Measurements from ENCODE around the gene RAPGEF3. TPM values are rescaled to one million over a fixed set of nuclear protein-coding genes. Genes with fewer than 3 reads are reported as not detected.

RAPGEF3 gene, protein sequence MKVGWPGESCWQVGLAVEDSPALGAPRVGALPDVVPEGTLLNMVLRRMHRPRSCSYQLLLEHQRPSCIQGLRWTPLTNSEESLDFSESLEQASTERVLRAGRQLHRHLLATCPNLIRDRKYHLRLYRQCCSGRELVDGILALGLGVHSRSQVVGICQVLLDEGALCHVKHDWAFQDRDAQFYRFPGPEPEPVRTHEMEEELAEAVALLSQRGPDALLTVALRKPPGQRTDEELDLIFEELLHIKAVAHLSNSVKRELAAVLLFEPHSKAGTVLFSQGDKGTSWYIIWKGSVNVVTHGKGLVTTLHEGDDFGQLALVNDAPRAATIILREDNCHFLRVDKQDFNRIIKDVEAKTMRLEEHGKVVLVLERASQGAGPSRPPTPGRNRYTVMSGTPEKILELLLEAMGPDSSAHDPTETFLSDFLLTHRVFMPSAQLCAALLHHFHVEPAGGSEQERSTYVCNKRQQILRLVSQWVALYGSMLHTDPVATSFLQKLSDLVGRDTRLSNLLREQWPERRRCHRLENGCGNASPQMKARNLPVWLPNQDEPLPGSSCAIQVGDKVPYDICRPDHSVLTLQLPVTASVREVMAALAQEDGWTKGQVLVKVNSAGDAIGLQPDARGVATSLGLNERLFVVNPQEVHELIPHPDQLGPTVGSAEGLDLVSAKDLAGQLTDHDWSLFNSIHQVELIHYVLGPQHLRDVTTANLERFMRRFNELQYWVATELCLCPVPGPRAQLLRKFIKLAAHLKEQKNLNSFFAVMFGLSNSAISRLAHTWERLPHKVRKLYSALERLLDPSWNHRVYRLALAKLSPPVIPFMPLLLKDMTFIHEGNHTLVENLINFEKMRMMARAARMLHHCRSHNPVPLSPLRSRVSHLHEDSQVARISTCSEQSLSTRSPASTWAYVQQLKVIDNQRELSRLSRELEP
- total RNA-seq = 10 to 100 TPM; 17.0 to 27.0 (median 22.3) TPM

DNA sequence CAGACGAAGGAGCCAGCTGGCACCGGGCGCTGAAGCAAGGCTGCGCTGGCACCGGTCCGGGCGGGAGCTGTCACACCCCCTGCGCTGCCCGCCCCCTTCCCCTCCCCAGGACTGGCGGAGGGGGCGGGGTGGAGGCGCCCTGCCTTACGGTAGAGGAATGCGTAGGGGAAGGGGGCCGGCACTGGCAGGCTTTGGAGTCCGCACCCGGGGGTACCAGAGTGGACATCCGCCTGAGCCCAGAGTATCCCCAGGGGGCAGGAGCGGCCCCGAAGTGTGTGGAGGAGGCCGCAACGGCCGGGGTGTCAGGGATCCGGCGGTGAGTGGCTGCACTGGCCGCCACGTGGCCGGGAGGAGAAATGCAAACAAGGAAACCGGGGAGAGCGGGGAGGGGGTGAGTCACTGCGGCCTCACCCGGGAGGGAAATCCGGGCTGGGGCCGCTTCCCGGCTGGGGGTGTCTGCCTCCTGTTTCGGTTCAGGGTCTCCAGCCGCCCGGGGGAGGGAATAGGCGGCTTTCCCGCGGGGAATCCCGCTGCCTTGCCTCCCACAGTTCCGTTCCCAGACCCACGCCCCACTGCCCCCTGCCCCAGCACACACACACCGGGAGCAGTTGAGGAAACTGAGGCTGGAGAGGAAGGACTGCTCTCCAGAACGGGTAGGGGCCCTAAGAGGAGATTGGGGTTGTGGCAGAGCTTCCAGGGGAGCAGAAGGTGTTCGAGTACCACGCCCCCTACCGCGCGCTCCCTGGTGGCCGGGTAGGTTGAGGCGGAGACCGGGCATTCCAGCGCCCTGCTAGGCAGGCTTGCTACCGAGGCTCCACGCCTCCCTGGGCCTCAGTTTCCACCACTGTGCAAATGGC is at the start of gene RAPGEF3:
RAPGEF3 (minus strand) TSS at position 47 of the 857 bp plus-strand sequence. CDS start 324 bp downstream, outside the sequence.
- no peaks in the 10 kb centered on the region for H3K9me3 ChIP-seq
- no peaks in the 10 kb centered on the region for H3K36me3 ChIP-seq
- in situ Hi-C loops (cut with MboI; ENCODE audit: low sequenced_read_pairs in 4 of 4) = no loop called here
- H3K4me3 ChIP-seq = peak within 1 kb of the TSS; percentile 62 to 91 (median 72)
- DNase-seq (peak; percentile 66 to 73), ATAC-seq (peak; percentile 89)
- no peaks in the 10 kb centered on the region for H3K27me3 ChIP-seq
- H3K27ac ChIP-seq = peak within 1 kb of the TSS; percentile 50 to 90 (median 78)
- peaks cover 16 to 21% of the 10 kb centered on the region in 2 donors for H3K4me1 ChIP-seq
- intact Hi-C loops (cut with DNase I; ENCODE audit: low total_unique reads) = loop anchor here (2.0 to 5.0 kb wide), 2 partner anchors 16 to 42 kb away; no protein-coding TSS in a partner anchor
- TF ChIP-seq POLR2A (IDR thresholded peaks at IDR 0.05) = peak; percentile 7 to 19
- TF ChIP-seq, protein P1, sequence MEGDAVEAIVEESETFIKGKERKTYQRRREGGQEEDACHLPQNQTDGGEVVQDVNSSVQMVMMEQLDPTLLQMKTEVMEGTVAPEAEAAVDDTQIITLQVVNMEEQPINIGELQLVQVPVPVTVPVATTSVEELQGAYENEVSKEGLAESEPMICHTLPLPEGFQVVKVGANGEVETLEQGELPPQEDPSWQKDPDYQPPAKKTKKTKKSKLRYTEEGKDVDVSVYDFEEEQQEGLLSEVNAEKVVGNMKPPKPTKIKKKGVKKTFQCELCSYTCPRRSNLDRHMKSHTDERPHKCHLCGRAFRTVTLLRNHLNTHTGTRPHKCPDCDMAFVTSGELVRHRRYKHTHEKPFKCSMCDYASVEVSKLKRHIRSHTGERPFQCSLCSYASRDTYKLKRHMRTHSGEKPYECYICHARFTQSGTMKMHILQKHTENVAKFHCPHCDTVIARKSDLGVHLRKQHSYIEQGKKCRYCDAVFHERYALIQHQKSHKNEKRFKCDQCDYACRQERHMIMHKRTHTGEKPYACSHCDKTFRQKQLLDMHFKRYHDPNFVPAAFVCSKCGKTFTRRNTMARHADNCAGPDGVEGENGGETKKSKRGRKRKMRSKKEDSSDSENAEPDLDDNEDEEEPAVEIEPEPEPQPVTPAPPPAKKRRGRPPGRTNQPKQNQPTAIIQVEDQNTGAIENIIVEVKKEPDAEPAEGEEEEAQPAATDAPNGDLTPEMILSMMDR (IDR thresholded peaks at IDR 0.05 in 4 of 5, conservative IDR thresholded peaks at IDR 0.05 in 1 of 5) = peak; percentile 28 to 70 (median 63)

DNA sequence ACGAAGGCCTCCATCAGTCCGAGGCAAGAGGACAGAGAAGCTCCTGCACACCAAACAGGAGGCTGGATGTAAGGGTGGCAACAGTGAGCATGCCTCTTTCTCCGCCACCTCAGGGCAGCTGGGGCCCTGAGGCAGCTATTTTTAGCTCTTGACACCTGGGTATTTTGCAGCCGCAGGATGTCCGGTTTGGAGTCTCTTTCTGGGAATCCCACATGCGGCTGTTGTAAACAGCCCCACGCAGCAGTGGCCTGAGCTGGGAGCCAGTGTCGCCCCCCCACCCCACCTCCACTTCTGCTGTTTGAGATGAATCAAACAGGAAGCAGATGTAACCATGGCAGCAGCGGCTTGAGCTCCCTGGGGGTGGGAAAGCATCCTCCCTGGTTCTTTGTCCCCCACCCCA is 49.4 kb upstream of the RAPGEF3 start:
- Histone ChIP-seq H3K4me3 (peak overlapping the region in 1 of 4 donors; percentile 16), H3K36me3 (no peaks in the 10 kb centered on the region), H3K9me3 (no peaks in the 10 kb centered on the region), H3K27ac (peak overlapping the region; percentile 85 to 94 (median 92)), H3K27me3 (no peaks in the 10 kb centered on the region), H3K4me1 (peaks cover 96 to 98% of the 10 kb centered on the region in 2 donors)
- ATAC-seq = peak; percentile 59 to 61
- TF ChIP-seq, protein P1 (IDR thresholded peaks at IDR 0.05 in 4 of 5, conservative IDR thresholded peaks at IDR 0.05 in 1 of 5) = no peak
- peak in 1 of 2 donors; percentile 11 for TF ChIP-seq POLR2A (IDR thresholded peaks at IDR 0.05)
- in situ Hi-C loops (cut with MboI; ENCODE audit: low sequenced_read_pairs in 4 of 4) (no loop called here), intact Hi-C loops (cut with DNase I; ENCODE audit: low total_unique reads) (no loop called here)
- peak; percentile 52 to 56 for DNase-seq

DNA sequence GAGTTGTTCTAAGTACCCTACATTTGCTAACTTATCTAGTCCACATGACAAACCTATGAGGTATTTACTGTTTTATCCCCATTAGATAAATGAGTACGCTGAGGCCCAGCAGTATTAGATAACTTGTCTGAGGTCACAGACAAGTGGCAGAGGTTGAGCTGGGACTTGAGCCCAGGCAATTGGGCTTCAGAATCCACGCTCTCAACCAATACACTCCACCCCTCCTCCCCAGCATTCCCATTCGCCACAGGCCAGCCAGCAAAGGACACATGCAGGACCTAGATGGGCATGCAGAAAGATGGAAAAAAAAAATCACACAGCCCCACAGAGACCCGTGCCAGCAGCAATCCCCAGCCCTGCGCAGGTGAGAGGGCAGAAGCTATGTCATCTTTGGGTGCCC is 48.7 kb upstream of the RAPGEF3 start:
- Histone ChIP-seq H3K9me3 (no peaks in the 10 kb centered on the region), H3K4me3 (peak overlapping the region in 1 of 4 donors; percentile 16), H3K36me3 (no peaks in the 10 kb centered on the region), H3K4me1 (peaks cover 99 to 100% of the 10 kb centered on the region in 2 donors), H3K27me3 (no peaks in the 10 kb centered on the region), H3K27ac (peak overlapping the region; percentile 85 to 94 (median 92))
- DNase-seq (no peak), ATAC-seq (no peak)
- intact Hi-C loops (cut with DNase I; ENCODE audit: low total_unique reads) (no loop called here), in situ Hi-C loops (cut with MboI; ENCODE audit: low sequenced_read_pairs in 4 of 4) (no loop called here)
- TF ChIP-seq POLR2A (IDR thresholded peaks at IDR 0.05) = no peak
- TF ChIP-seq, protein P1 (IDR thresholded peaks at IDR 0.05 in 4 of 5, conservative IDR thresholded peaks at IDR 0.05 in 1 of 5) = no peak

DNA sequence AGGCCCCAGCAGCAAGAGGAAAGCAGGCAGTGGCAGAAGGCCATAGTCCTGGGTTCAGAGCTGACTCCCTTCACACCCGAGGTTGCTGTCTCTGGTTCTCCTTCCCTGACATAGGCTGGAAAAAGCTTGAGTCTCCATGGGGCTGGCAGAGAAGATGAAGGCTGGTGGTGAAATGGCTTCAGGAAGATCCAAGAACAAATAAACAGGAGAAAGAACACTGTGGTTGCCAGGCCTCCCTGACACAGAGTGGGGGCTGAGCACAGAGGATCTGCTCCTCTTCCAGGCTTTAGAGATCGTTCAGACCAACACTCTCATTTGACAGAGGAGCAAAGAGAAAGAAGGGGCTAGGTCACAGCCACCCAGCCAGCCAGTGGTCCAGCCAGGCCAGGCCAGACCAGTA is 46.7 kb upstream of the RAPGEF3 start:
- no peak for TF ChIP-seq POLR2A (IDR thresholded peaks at IDR 0.05)
- TF ChIP-seq, protein P1 (IDR thresholded peaks at IDR 0.05 in 4 of 5, conservative IDR thresholded peaks at IDR 0.05 in 1 of 5) = no peak
- in situ Hi-C loops (cut with MboI; ENCODE audit: low sequenced_read_pairs in 4 of 4) (no loop called here), intact Hi-C loops (cut with DNase I; ENCODE audit: low total_unique reads) (no loop called here)
- no peaks in the 10 kb centered on the region for H3K27me3 ChIP-seq
- ATAC-seq (peak; percentile 42 to 78), DNase-seq (peak in 1 of 2 donors; percentile 45)
- H3K27ac ChIP-seq = peak overlapping the region; percentile 59 to 93 (median 88)
- no peaks in the 10 kb centered on the region for H3K36me3 ChIP-seq
- peaks cover 99 to 100% of the 10 kb centered on the region in 2 donors for H3K4me1 ChIP-seq
- H3K4me3 ChIP-seq = no peak overlapping the region
- H3K9me3 ChIP-seq = no peaks in the 10 kb centered on the region
